ENCODE results near the gene SSH3. TPM values are rescaled to one million over a fixed set of nuclear protein-coding genes. Genes with fewer than 3 reads are reported as not detected.
A peak's percentile ranks its signal among the peaks of the same experiment; 100 is the strongest.

The SSH3 gene
- total RNA-seq, 1 donor from 2014 or later, result 7.3 TPM

- DNase-seq (ENCODE audit: low read depth in 2 of 2), result no peak
These were observed 23.0 kb upstream of the SSH3 start for GRCh38 chr11:67280341-67280787.

GRCh38 chr11:67280788-67281551 lies 22.4 kb upstream of the SSH3 start:
- no peak for DNase-seq (ENCODE audit: low read depth in 2 of 2)

GRCh38 chr11:67281552-67282150 lies 21.7 kb upstream of the SSH3 start:
- no peak for DNase-seq (ENCODE audit: low read depth in 2 of 2)

- DNase-seq (ENCODE audit: low read depth in 2 of 2), result no peak
These were observed 21.0 kb upstream of the SSH3 start for GRCh38 chr11:67282155-67282875.

- DNase-seq (ENCODE audit: low read depth in 2 of 2), result no peak
These were observed 20.4 kb upstream of the SSH3 start for GRCh38 chr11:67282876-67283371.

GRCh38 chr11:67283481-67283963 lies 19.8 kb upstream of the SSH3 start:
- DNase-seq (ENCODE audit: low read depth in 2 of 2), result no peak

GRCh38 chr11:67284811-67285540 lies 18.4 kb upstream of the SSH3 start:
- no peak for DNase-seq (ENCODE audit: low read depth in 2 of 2)

- no peak for DNase-seq (ENCODE audit: low read depth in 2 of 2)
These were observed 17.5 kb upstream of the SSH3 start for GRCh38 chr11:67285541-67286498.

- no peak for DNase-seq (ENCODE audit: low read depth in 2 of 2)
These were observed 16.6 kb upstream of the SSH3 start for GRCh38 chr11:67286621-67287333.

- no peak for DNase-seq (ENCODE audit: low read depth in 2 of 2)
These were observed 15.8 kb upstream of the SSH3 start for GRCh38 chr11:67287355-67288197.

GRCh38 chr11:67288198-67288451 lies 15.2 kb upstream of the SSH3 start:
- no peak for DNase-seq (ENCODE audit: low read depth in 2 of 2)

GRCh38 chr11:67288452-67289225 lies 14.7 kb upstream of the SSH3 start:
- peak; percentile 87 to 91 for DNase-seq (ENCODE audit: low read depth in 2 of 2)

GRCh38 chr11:67289226-67289650 lies 14.1 kb upstream of the SSH3 start, which contains the start of gene ANKRD13D:
Gene ANKRD13D (plus strand): TSS chr11:67289303. CDS start chr11:67289461, 158 bp downstream.
- DNase-seq (ENCODE audit: low read depth in 2 of 2), result no peak

GRCh38 chr11:67289651-67290479 lies 13.5 kb upstream of the SSH3 start:
- DNase-seq (ENCODE audit: low read depth in 2 of 2), result peak in 1 of 2 donors; percentile 29

GRCh38 chr11:67290801-67291200 lies 12.5 kb upstream of the SSH3 start:
- no peak for DNase-seq (ENCODE audit: low read depth in 2 of 2)

GRCh38 chr11:67291481-67292381 lies 11.6 kb upstream of the SSH3 start:
- no peak for DNase-seq (ENCODE audit: low read depth in 2 of 2)

Data from lung microvascular endothelial cell (primary cell).